ENCODE measurements around the gene PDE4D.

DNA sequence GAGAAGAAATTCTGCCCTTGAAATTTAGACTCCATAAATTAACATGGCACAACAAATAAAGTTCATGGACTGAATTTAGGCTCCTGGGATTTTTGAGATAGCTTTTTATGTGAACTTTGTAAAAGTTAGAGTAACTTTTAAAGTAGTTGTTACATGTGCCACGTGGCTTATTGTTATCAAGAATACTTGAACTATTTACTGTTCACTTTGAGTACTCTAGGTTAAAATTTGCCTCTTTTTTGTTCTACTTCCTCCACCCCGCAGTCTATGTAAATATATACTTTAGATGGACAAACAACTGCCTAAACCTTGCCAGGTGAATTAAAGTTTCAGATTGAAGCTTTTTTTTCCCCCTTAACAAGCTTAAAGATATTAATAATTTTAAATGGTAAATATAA, 852.7 kb downstream of the PDE4D start:
- TF ChIP-seq CTCF (IDR thresholded peaks at IDR 0.05; ENCODE audit: low read length) (no peak), EZH2 (optimal IDR thresholded peaks at IDR 0.05; ENCODE audit: low read depth, low read length) (no peak), EZH2phosphoT487 (IDR thresholded peaks at IDR 0.05; ENCODE audit: low read length) (no peak)

Data from MM.1S (cell line).